ENCODE results near the gene LAMA4. TPM values are rescaled to one million over a fixed set of nuclear protein-coding genes. Genes with fewer than 3 reads are reported as not detected.

The LAMA4 gene
- total and polyA plus RNA-seq, 9 donors: 29.0 to 92.8 (median 42.5) TPM

- Histone ChIP-seq H3K4me3 (no peak overlapping the region), H3K9me3 (no peaks in the 10 kb centered on the region), H3K27ac (no peak overlapping the region), H3K36me3 (no peaks in the 10 kb centered on the region), H3K4me1 (ENCODE audit: insufficient read depth) (peaks cover 15% of the 10 kb centered on the region), H3K27me3 (no peaks in the 10 kb centered on the region)
- intact Hi-C loops (cut with DNase I): no loop called here
- 29 to 36% (median 30%) methylated on average over 5 of the region's 5 CpGs for whole genome bisulfite sequencing, 3 donors
- DNase-seq: no peak
- no peak for TF ChIP-seq EP300 (IDR thresholded peaks at IDR 0.05)
- no peak for TF ChIP-seq POLR2A (IDR thresholded peaks at IDR 0.05)
- TF ChIP-seq CTCF (IDR thresholded peaks at IDR 0.05): no peak
Observed at GRCh38 chr6:112234601-112235000, 19.8 kb downstream of the LAMA4 start.

- H3K36me3 ChIP-seq: no peaks in the 10 kb centered on the region
- WGBS, 3 donors: 38 to 52% (median 42%) methylated on average over 3 of the region's 3 CpGs
- intact Hi-C loops (cut with DNase I): no loop called here
- H3K9me3 ChIP-seq: no peaks in the 10 kb centered on the region
- H3K4me3 ChIP-seq: no peak overlapping the region
- TF ChIP-seq CTCF (IDR thresholded peaks at IDR 0.05) (no peak), EP300 (IDR thresholded peaks at IDR 0.05) (no peak), POLR2A (IDR thresholded peaks at IDR 0.05) (no peak)
- peaks cover 15% of the 10 kb centered on the region for H3K4me1 ChIP-seq (ENCODE audit: insufficient read depth)
- H3K27ac ChIP-seq: peak overlapping the region in 1 of 2 donors; percentile 19
- H3K27me3 ChIP-seq: no peaks in the 10 kb centered on the region
- no peak for DNase-seq
Observed at GRCh38 chr6:112233847-112234246, 20.5 kb downstream of the LAMA4 start.

DNA sequence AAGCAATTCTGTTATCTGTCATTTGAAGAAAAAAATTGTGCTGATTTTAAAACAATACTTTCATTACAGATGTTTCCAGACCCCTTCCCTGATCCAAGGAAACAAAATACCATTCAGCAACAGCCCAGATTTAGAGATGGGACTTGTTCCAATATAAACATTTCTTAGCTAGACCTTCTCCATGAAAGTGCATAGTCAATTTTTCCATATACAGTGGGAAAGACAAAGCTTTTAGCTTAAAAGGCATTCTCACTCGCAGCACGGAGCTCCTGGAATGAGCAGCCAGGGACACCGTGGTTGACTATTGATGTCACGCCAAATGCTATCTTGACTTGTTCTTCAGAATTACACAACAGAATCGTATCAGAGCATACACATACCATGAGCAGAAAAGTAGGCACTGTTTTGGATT, 21.5 kb downstream of the LAMA4 start:
- Histone ChIP-seq H3K27ac (peak overlapping the region in 1 of 2 donors; percentile 19), H3K9me3 (no peaks in the 10 kb centered on the region), H3K36me3 (no peaks in the 10 kb centered on the region), H3K27me3 (no peaks in the 10 kb centered on the region), H3K4me1 (ENCODE audit: insufficient read depth) (peaks cover 18% of the 10 kb centered on the region), H3K4me3 (no peak overlapping the region)
- DNase-seq: peak in 3 of 5 donors; percentile 43 to 62 (median 54)
- TF ChIP-seq POLR2A (IDR thresholded peaks at IDR 0.05) (no peak), EP300 (IDR thresholded peaks at IDR 0.05) (no peak)
- intact Hi-C loops (cut with DNase I): no loop called here
- WGBS, 3 donors: 2 to 5% (median 3%) methylated on average over 5 of the region's 5 CpGs

DNA sequence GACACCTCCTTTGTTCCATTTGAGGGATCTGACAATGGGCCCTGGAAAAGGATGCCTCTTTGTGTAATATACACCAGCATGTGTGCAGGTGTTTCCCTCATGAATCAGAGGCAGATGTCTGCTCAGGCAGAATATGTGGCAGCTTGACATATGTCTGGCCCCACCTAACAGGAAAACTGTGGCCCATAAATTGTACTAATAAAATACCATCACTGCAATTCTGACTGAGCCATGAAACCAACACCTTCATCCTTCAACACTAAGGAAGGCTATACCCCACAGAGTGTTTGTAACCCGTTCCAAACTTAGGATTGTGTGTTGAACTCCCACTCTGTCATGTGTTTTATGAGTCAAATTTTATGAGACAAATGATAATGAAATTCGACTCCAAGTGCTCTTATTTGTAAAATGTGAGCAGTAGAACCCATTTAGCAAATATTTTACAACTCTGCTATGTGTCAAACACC, 22.7 kb downstream of the LAMA4 start:
- no peaks in the 10 kb centered on the region for H3K9me3 ChIP-seq
- no peak overlapping the region for H3K4me3 ChIP-seq
- 12 to 21% (median 14%) methylated on average over 2 of the region's 2 CpGs for WGBS, 3 donors
- no peak for DNase-seq
- H3K4me1 ChIP-seq (ENCODE audit: insufficient read depth): peaks cover 17% of the 10 kb centered on the region
- no peaks in the 10 kb centered on the region for H3K27me3 ChIP-seq
- intact Hi-C loops (cut with DNase I): no loop called here
- no peaks in the 10 kb centered on the region for H3K36me3 ChIP-seq
- peak overlapping the region in 1 of 2 donors; percentile 19 for H3K27ac ChIP-seq
- no peak for TF ChIP-seq EP300 (IDR thresholded peaks at IDR 0.05)

DNA sequence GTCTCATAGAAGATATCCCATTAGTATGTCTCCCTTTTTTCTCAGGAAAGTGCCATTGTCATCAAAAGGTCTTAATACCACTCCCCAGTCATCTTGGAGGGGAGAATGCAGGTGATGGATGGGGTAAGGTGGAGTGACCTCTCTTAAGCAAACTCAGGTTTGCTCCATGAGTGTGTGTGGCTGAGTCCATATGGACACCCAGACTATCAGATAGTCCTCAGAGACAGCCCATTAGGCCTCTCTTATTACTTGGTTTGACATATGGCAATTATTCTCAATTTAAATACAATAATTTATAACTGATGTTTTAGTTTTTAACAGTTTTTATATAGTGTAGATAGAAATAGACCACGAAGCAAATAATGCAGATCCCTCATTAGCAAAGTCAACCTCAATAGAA, 23.2 kb downstream of the LAMA4 start:
- Histone ChIP-seq H3K27ac (no peak overlapping the region), H3K36me3 (no peaks in the 10 kb centered on the region), H3K4me3 (no peak overlapping the region), H3K27me3 (no peaks in the 10 kb centered on the region), H3K4me1 (ENCODE audit: insufficient read depth) (peaks cover 19% of the 10 kb centered on the region), H3K9me3 (no peaks in the 10 kb centered on the region)
- intact Hi-C loops (cut with DNase I): no loop called here
- DNase-seq: no peak
- TF ChIP-seq CTCF (IDR thresholded peaks at IDR 0.05) (no peak), EP300 (IDR thresholded peaks at IDR 0.05) (no peak), POLR2A (IDR thresholded peaks at IDR 0.05) (no peak)
- WGBS, 3 donors: 89 to 96% (median 91%) methylated on average over 1 of the region's 1 CpG

All from ovary (tissue), 9 donors.